Astrocyte (in vitro differentiated cells and primary cell): Measurements from ENCODE around the gene SLC22A5. TPM values are rescaled to one million over a fixed set of nuclear protein-coding genes. Genes with fewer than 3 reads are reported as not detected.

ENCODE experiments used
- DNase-seq: peaks from one replicate; pipeline ENCODE4 v3.0.0-alpha.2; 2010; ENCODE audit warnings: low read depth
- FAIRE-seq: peaks from 2 replicates; lab custom pipeline; 2011; peaks lifted over from hg19 to GRCh38; lab: Jason Lieb, UNC
- H2AFZ ChIP-seq: 2 replicates; pipeline ENCODE4 v1.6.0; 2012; ENCODE audit warnings: low read depth, low read length, inconsistent platforms
- H3K27ac ChIP-seq: 2 replicates; pipeline ENCODE4 v1.5.1; 2011; ENCODE audit warnings: low read depth, low read length, inconsistent platforms
- H3K27me3 ChIP-seq: 2 replicates; pipeline ENCODE4 v1.6.0; 2011; ENCODE audit warnings: low read length, inconsistent platforms; ENCODE audit not compliant: insufficient read depth
- H3K36me3 ChIP-seq: 2 replicates; pipeline ENCODE4 v1.5.1; 2011; ENCODE audit warnings: low read length, inconsistent platforms; ENCODE audit not compliant: insufficient read depth
- H3K4me1 ChIP-seq: 2 replicates; pipeline ENCODE4 v1.5.1; 2011; ENCODE audit warnings: low read length, inconsistent platforms; ENCODE audit not compliant: insufficient read depth
- H3K4me2 ChIP-seq: 2 replicates; pipeline ENCODE4 v1.6.0; 2012; ENCODE audit warnings: low read length, inconsistent platforms
- H3K4me3 ChIP-seq: 2 replicates; pipeline ENCODE4 v1.5.1; 2011; ENCODE audit warnings: low read depth, mild to moderate bottlenecking, low read length, inconsistent platforms; ENCODE audit not compliant: insufficient read depth
- H3K79me2 ChIP-seq: 2 replicates; pipeline ENCODE4 v1.6.0; 2012; ENCODE audit warnings: mild to moderate bottlenecking, low read length, inconsistent platforms; ENCODE audit not compliant: insufficient read depth
- H3K9ac ChIP-seq: 2 replicates; pipeline ENCODE4 v1.6.0; 2012; ENCODE audit warnings: mild to moderate bottlenecking, low read length, inconsistent platforms
- H3K9me3 ChIP-seq: 2 replicates; pipeline ENCODE4 v1.5.1; 2012; ENCODE audit warnings: low read depth, mild to moderate bottlenecking, low read length, inconsistent platforms; ENCODE audit not compliant: insufficient read depth
- H4K20me1 ChIP-seq: 2 replicates; pipeline ENCODE4 v1.6.0; 2012; ENCODE audit warnings: low read length, inconsistent platforms; ENCODE audit not compliant: insufficient read depth
- H3K27ac Mint-ChIP-seq: one replicate; pipeline ENCODE4 v1.8.0; 2021; ENCODE audit warnings: mild to moderate bottlenecking, mixed read lengths; ENCODE audit not compliant: unreplicated experiment
- H3K27me3 Mint-ChIP-seq: one replicate; pipeline ENCODE4 v1.8.0; 2021; ENCODE audit warnings: low read depth, mixed read lengths; ENCODE audit not compliant: unreplicated experiment
- H3K36me3 Mint-ChIP-seq: one replicate; pipeline ENCODE4 v1.8.0; 2021; ENCODE audit warnings: low read depth, mixed read lengths; ENCODE audit not compliant: unreplicated experiment
- H3K4me1 Mint-ChIP-seq: one replicate; pipeline ENCODE4 v1.8.0; 2021; ENCODE audit warnings: low read depth, mixed read lengths; ENCODE audit not compliant: unreplicated experiment
- H3K4me3 Mint-ChIP-seq: one replicate; pipeline ENCODE4 v1.8.0; 2021; ENCODE audit warnings: mild to moderate bottlenecking, moderate library complexity, mixed read lengths; ENCODE audit not compliant: unreplicated experiment
- H3K9me3 Mint-ChIP-seq: one replicate; pipeline ENCODE4 v1.8.0; 2021; ENCODE audit warnings: mild to moderate bottlenecking, mixed read lengths; ENCODE audit not compliant: unreplicated experiment
- EZH2 ChIP-seq: IDR thresholded peaks from 2 replicates; pipeline ENCODE4 v1.6.1; 2012; ENCODE audit warnings: mild to moderate bottlenecking, low read length, inconsistent platforms; ENCODE audit not compliant: insufficient read depth
- total RNA-seq: library from RNA; stranded (reverse); gene quantifications from 2 replicates; pipeline ENCODE4 v1.2.1, GENCODE V29; 2021
- TF ChIP-seq, protein P1 (sequence below): IDR thresholded peaks from 2 replicates; pipeline ENCODE4 v1.5.1; 2011; ENCODE audit warnings: low read depth, mild to moderate bottlenecking, inconsistent platforms, low read length, moderate library complexity; ENCODE audit not compliant: insufficient read depth

Gene SLC22A5
- total RNA-seq, 1 donor from 2014 or later = 8.3 TPM

DNA sequence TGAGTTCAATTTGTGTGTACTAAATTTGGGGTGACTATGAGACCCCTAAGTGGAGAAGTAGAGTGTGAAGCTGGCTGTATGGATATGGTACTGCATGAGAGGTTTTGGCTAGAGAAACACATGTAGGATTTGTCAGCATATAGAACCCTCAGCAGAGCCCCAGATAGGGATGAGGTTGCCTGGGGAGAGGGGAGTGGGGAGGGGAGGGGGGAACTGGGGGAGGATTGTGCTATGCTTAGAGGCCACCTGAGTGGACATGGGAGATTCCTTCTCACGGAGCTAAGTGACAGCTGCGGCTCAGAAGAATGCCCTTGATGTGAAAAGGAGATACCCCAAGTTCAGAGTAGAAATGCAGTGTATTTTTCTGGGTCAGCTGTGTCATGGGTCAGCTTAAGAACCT lies 11.2 kb downstream of the SLC22A5 start:
- Mint-ChIP-seq H3K4me1 (peaks cover 6% of the 10 kb centered on the region), H3K4me3 (no peak overlapping the region), H3K27ac (no peak overlapping the region), H3K9me3 (peaks cover 2% of the 10 kb centered on the region), H3K36me3 (peaks cover 6% of the 10 kb centered on the region), H3K27me3 (peaks cover 9% of the 10 kb centered on the region)
- DNase-seq = no peak
- Histone ChIP-seq H2AFZ (no peak overlapping the region), H3K4me3 (no peak overlapping the region), H3K36me3 (no peaks in the 10 kb centered on the region), H3K4me2 (no peak overlapping the region), H3K27me3 (no peaks in the 10 kb centered on the region), H3K9me3 (no peaks in the 10 kb centered on the region), H4K20me1 (no peaks in the 10 kb centered on the region), H3K4me1 (peaks cover 5% of the 10 kb centered on the region), H3K27ac (no peak overlapping the region), H3K9ac (no peak overlapping the region), H3K79me2 (no peaks in the 10 kb centered on the region)
- TF ChIP-seq, protein P1, sequence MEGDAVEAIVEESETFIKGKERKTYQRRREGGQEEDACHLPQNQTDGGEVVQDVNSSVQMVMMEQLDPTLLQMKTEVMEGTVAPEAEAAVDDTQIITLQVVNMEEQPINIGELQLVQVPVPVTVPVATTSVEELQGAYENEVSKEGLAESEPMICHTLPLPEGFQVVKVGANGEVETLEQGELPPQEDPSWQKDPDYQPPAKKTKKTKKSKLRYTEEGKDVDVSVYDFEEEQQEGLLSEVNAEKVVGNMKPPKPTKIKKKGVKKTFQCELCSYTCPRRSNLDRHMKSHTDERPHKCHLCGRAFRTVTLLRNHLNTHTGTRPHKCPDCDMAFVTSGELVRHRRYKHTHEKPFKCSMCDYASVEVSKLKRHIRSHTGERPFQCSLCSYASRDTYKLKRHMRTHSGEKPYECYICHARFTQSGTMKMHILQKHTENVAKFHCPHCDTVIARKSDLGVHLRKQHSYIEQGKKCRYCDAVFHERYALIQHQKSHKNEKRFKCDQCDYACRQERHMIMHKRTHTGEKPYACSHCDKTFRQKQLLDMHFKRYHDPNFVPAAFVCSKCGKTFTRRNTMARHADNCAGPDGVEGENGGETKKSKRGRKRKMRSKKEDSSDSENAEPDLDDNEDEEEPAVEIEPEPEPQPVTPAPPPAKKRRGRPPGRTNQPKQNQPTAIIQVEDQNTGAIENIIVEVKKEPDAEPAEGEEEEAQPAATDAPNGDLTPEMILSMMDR = no peak
- no peak for TF ChIP-seq EZH2
- no peak for FAIRE-seq

DNA sequence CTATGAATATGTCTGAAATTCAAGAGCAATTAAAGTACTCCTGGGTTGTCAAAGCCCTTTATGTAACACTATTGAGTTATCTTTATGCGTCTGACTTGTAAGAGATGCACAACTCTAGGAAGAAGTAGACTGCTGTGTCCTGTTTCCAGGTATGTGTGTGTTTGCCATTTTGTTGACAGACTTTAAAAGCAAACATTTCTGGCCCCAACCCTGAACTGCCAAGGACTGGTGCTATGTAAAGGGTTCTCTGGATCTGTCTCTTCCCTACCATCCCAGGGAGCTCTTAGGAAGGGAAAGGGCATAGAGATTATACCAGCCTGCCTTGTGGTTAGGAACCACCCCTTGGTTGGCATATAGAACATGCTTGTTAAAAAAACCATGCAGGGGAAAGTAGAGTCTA lies 12.1 kb downstream of the SLC22A5 start:
- no peaks in the 10 kb centered on the region for H4K20me1 ChIP-seq
- no peak for FAIRE-seq
- H3K36me3 Mint-ChIP-seq = peaks cover 6% of the 10 kb centered on the region

DNA sequence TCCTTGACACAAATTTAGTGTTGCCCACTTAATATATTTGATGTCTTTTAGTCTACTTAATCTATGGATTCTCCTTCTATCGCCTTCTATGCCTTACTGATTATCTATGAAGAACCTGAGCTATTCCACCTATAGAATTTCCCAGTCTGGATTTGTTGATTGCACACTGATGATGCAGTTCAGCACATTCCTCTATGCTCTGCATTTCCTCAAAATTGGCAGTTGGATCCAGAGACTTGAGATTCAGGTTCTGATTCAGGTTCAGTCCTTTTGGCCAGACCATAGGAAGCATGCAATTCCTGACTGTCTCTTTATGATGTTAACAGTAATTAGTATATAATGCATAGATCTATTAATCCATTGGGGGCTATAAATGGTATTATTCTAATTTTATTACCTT lies 13.8 kb downstream of the SLC22A5 start:
- Histone ChIP-seq H4K20me1 (no peaks in the 10 kb centered on the region), H3K9ac (no peak overlapping the region), H3K27me3 (no peaks in the 10 kb centered on the region), H3K27ac (no peak overlapping the region), H3K36me3 (no peaks in the 10 kb centered on the region), H2AFZ (no peak overlapping the region), H3K4me3 (no peak overlapping the region), H3K4me1 (peaks cover 22% of the 10 kb centered on the region), H3K9me3 (no peaks in the 10 kb centered on the region), H3K4me2 (no peak overlapping the region), H3K79me2 (no peaks in the 10 kb centered on the region)
- Mint-ChIP-seq H3K36me3 (peaks cover 3% of the 10 kb centered on the region), H3K27ac (no peak overlapping the region), H3K9me3 (peaks cover 2% of the 10 kb centered on the region), H3K27me3 (peaks cover 2% of the 10 kb centered on the region), H3K4me1 (peaks cover 27% of the 10 kb centered on the region), H3K4me3 (no peak overlapping the region)
- FAIRE-seq = no peak
- no peak for DNase-seq
- no peak for TF ChIP-seq EZH2
- TF ChIP-seq, protein P1 = no peak

More for the DNA sequence above, 12.1 kb downstream of the SLC22A5 start:
- H3K27me3 ChIP-seq = no peaks in the 10 kb centered on the region
- Mint-ChIP-seq H3K4me3 (no peak overlapping the region), H3K27ac (no peak overlapping the region), H3K4me1 (peaks cover 13% of the 10 kb centered on the region), H3K27me3 (peaks cover 4% of the 10 kb centered on the region), H3K9me3 (peaks cover 2% of the 10 kb centered on the region)
- H3K9me3 ChIP-seq = no peaks in the 10 kb centered on the region
- H3K27ac ChIP-seq = no peak overlapping the region
- no peak overlapping the region for H2AFZ ChIP-seq
- H3K4me1 ChIP-seq = peaks cover 6% of the 10 kb centered on the region
- H3K4me3 ChIP-seq = no peak overlapping the region
- no peaks in the 10 kb centered on the region for H3K79me2 ChIP-seq
- H3K36me3 ChIP-seq = no peaks in the 10 kb centered on the region
- TF ChIP-seq, protein P1 = no peak
- TF ChIP-seq EZH2 = no peak
- H3K9ac ChIP-seq = no peak overlapping the region
- no peak overlapping the region for H3K4me2 ChIP-seq
- DNase-seq = no peak
